ENCODE measurements around the gene NONO. TPM values are rescaled to one million over a fixed set of nuclear protein-coding genes. Genes with fewer than 3 reads are reported as not detected.
"Not testable (repeated sequence)": the region's sequence is repeated elsewhere in the genome, so short reads cannot be mapped to it uniquely, and the experiment has no call there.

NONO gene
- total RNA-seq, 1 donor from 2014 or later: 343 TPM

- peaks cover 12% of the 10 kb centered on the region for H3K4me1 ChIP-seq (ENCODE audit: insufficient read depth, low read length)
- H3K27ac ChIP-seq (ENCODE audit: low read depth, low read length): peak overlapping the region; percentile 60
- H3K36me3 ChIP-seq (ENCODE audit: insufficient read depth, low read length): peaks cover 38% of the 10 kb centered on the region
- FAIRE-seq (peak; percentile 81), DNase-seq (ENCODE audit: low read depth) (peak; percentile 59)
- H3K9me3 ChIP-seq (ENCODE audit: insufficient read depth, low read depth, low read length): no peaks in the 10 kb centered on the region
- H3K27ac Mint-ChIP-seq (ENCODE audit: unreplicated experiment): peak overlapping the region; percentile 90
- H2AFZ ChIP-seq (ENCODE audit: low read depth, low read length): no peak overlapping the region
- TF ChIP-seq CTCF (IDR thresholded peaks at IDR 0.05; ENCODE audit: insufficient read depth, low read depth, low read length) (no peak), EZH2 (IDR thresholded peaks at IDR 0.05; ENCODE audit: insufficient read depth, low read length) (no peak)
- H4K20me1 ChIP-seq (ENCODE audit: insufficient read depth, low read length): peaks cover 41% of the 10 kb centered on the region
- peaks cover 45% of the 10 kb centered on the region for H3K79me2 ChIP-seq (ENCODE audit: insufficient read depth, low read length)
- H3K4me3 ChIP-seq (ENCODE audit: insufficient read depth, low read depth, low read length): no peak overlapping the region
- H3K4me2 ChIP-seq (ENCODE audit: low read length): peak overlapping the region; percentile 51
- H3K9ac ChIP-seq (ENCODE audit: low read length): no peak overlapping the region
- H3K27me3 ChIP-seq (ENCODE audit: insufficient read depth, low read length): no peaks in the 10 kb centered on the region
- peaks cover 11% of the 10 kb centered on the region for H3K36me3 Mint-ChIP-seq (ENCODE audit: low read depth, unreplicated experiment)
- H3K4me3 Mint-ChIP-seq (ENCODE audit: unreplicated experiment): peak overlapping the region; percentile 6
- H3K9me3 Mint-ChIP-seq (ENCODE audit: unreplicated experiment): no peaks in the 10 kb centered on the region
- no peaks in the 10 kb centered on the region for H3K27me3 Mint-ChIP-seq (ENCODE audit: low read depth, unreplicated experiment)
- H3K4me1 Mint-ChIP-seq (ENCODE audit: low read depth, unreplicated experiment): peaks cover 9% of the 10 kb centered on the region
These were observed 9.4 kb downstream of the NONO start for GRCh38 chrX:71292669-71293365.

GRCh38 chrX:71296806-71297205, 13.4 kb downstream of the NONO start:
- Histone ChIP-seq H3K9ac (ENCODE audit: low read length) (no peak overlapping the region), H3K79me2 (ENCODE audit: insufficient read depth, low read length) (peaks cover 11% of the 10 kb centered on the region), H3K36me3 (ENCODE audit: insufficient read depth, low read length) (peaks cover 35% of the 10 kb centered on the region), H3K4me3 (ENCODE audit: insufficient read depth, low read depth, low read length) (no peak overlapping the region), H2AFZ (ENCODE audit: low read depth, low read length) (no peak overlapping the region), H3K9me3 (ENCODE audit: insufficient read depth, low read depth, low read length) (no peaks in the 10 kb centered on the region), H3K4me1 (ENCODE audit: insufficient read depth, low read length) (peaks cover 14% of the 10 kb centered on the region), H3K27ac (ENCODE audit: low read depth, low read length) (no peak overlapping the region), H3K4me2 (ENCODE audit: low read length) (no peak overlapping the region), H3K27me3 (ENCODE audit: insufficient read depth, low read length) (no peaks in the 10 kb centered on the region), H4K20me1 (ENCODE audit: insufficient read depth, low read length) (peaks cover 28% of the 10 kb centered on the region)
- no peak for TF ChIP-seq CTCF (IDR thresholded peaks at IDR 0.05; ENCODE audit: insufficient read depth, low read depth, low read length)
- TF ChIP-seq EZH2 (IDR thresholded peaks at IDR 0.05; ENCODE audit: insufficient read depth, low read length): no peak
- Mint-ChIP-seq H3K27me3 (ENCODE audit: low read depth, unreplicated experiment) (no peaks in the 10 kb centered on the region), H3K4me1 (ENCODE audit: low read depth, unreplicated experiment) (peaks cover 14% of the 10 kb centered on the region), H3K4me3 (ENCODE audit: unreplicated experiment) (no peak overlapping the region), H3K36me3 (ENCODE audit: low read depth, unreplicated experiment) (peaks cover 22% of the 10 kb centered on the region), H3K9me3 (ENCODE audit: unreplicated experiment) (no peaks in the 10 kb centered on the region), H3K27ac (ENCODE audit: unreplicated experiment) (no peak overlapping the region)
- no peak for DNase-seq (ENCODE audit: low read depth)
- no peak for FAIRE-seq

- no peak overlapping the region for H3K9ac ChIP-seq (ENCODE audit: low read length)
- H3K36me3 ChIP-seq (ENCODE audit: insufficient read depth, low read length): peaks cover 33% of the 10 kb centered on the region
- H4K20me1 ChIP-seq (ENCODE audit: insufficient read depth, low read length): peaks cover 28% of the 10 kb centered on the region
- TF ChIP-seq EZH2 (IDR thresholded peaks at IDR 0.05; ENCODE audit: insufficient read depth, low read length) (no peak), CTCF (IDR thresholded peaks at IDR 0.05; ENCODE audit: insufficient read depth, low read depth, low read length) (no peak)
- no peaks in the 10 kb centered on the region for H3K27me3 Mint-ChIP-seq (ENCODE audit: low read depth, unreplicated experiment)
- H3K27ac ChIP-seq (ENCODE audit: low read depth, low read length): no peak overlapping the region
- FAIRE-seq (no peak), DNase-seq (ENCODE audit: low read depth) (no peak)
- H3K36me3 Mint-ChIP-seq (ENCODE audit: low read depth, unreplicated experiment): peaks cover 23% of the 10 kb centered on the region
- H3K4me3 Mint-ChIP-seq (ENCODE audit: unreplicated experiment): no peak overlapping the region
- H3K4me3 ChIP-seq (ENCODE audit: insufficient read depth, low read depth, low read length): no peak overlapping the region
- H3K9me3 ChIP-seq (ENCODE audit: insufficient read depth, low read depth, low read length): no peaks in the 10 kb centered on the region
- no peak overlapping the region for H3K4me2 ChIP-seq (ENCODE audit: low read length)
- no peaks in the 10 kb centered on the region for H3K27me3 ChIP-seq (ENCODE audit: insufficient read depth, low read length)
- H3K4me1 ChIP-seq (ENCODE audit: insufficient read depth, low read length): peaks cover 13% of the 10 kb centered on the region
- H3K79me2 ChIP-seq (ENCODE audit: insufficient read depth, low read length): peaks cover 11% of the 10 kb centered on the region
- no peak overlapping the region for H3K27ac Mint-ChIP-seq (ENCODE audit: unreplicated experiment)
- H3K9me3 Mint-ChIP-seq (ENCODE audit: unreplicated experiment): no peaks in the 10 kb centered on the region
- H3K4me1 Mint-ChIP-seq (ENCODE audit: low read depth, unreplicated experiment): peaks cover 19% of the 10 kb centered on the region
- H2AFZ ChIP-seq (ENCODE audit: low read depth, low read length): no peak overlapping the region
These were observed 14.7 kb downstream of the NONO start for GRCh38 chrX:71298119-71298518.

GRCh38 chrX:71300064-71300463, 16.6 kb downstream of the NONO start:
- not testable (repeated sequence) for H3K9ac ChIP-seq (ENCODE audit: low read length); H3K4me2 ChIP-seq (ENCODE audit: low read length); H3K9me3 ChIP-seq (ENCODE audit: insufficient read depth, low read depth, low read length); H3K27me3 ChIP-seq (ENCODE audit: insufficient read depth, low read length); H3K27ac ChIP-seq (ENCODE audit: low read depth, low read length); H3K27ac Mint-ChIP-seq (ENCODE audit: unreplicated experiment); H3K27me3 Mint-ChIP-seq (ENCODE audit: low read depth, unreplicated experiment); DNase-seq (ENCODE audit: low read depth); H3K4me3 Mint-ChIP-seq (ENCODE audit: unreplicated experiment); H3K9me3 Mint-ChIP-seq (ENCODE audit: unreplicated experiment); H3K4me3 ChIP-seq (ENCODE audit: insufficient read depth, low read depth, low read length); H3K79me2 ChIP-seq (ENCODE audit: insufficient read depth, low read length); H2AFZ ChIP-seq (ENCODE audit: low read depth, low read length)
- peaks cover 16% of the 10 kb centered on the region for H3K4me1 Mint-ChIP-seq (ENCODE audit: low read depth, unreplicated experiment)
- FAIRE-seq: peak; percentile 84
- H3K36me3 Mint-ChIP-seq (ENCODE audit: low read depth, unreplicated experiment): peaks cover 26% of the 10 kb centered on the region
- peaks cover 11% of the 10 kb centered on the region for H3K4me1 ChIP-seq (ENCODE audit: insufficient read depth, low read length)
- peaks cover 30% of the 10 kb centered on the region for H3K36me3 ChIP-seq (ENCODE audit: insufficient read depth, low read length)
- H4K20me1 ChIP-seq (ENCODE audit: insufficient read depth, low read length): peaks cover 16% of the 10 kb centered on the region
